ENCODE results near the gene SERINC2. TPM values are rescaled to one million over a fixed set of nuclear protein-coding genes. Genes with fewer than 3 reads are reported as not detected.

Gene SERINC2
- total and polyA plus RNA-seq, 2 experiments from 2014 or later, result 20.5 to 23.3 TPM

DNA sequence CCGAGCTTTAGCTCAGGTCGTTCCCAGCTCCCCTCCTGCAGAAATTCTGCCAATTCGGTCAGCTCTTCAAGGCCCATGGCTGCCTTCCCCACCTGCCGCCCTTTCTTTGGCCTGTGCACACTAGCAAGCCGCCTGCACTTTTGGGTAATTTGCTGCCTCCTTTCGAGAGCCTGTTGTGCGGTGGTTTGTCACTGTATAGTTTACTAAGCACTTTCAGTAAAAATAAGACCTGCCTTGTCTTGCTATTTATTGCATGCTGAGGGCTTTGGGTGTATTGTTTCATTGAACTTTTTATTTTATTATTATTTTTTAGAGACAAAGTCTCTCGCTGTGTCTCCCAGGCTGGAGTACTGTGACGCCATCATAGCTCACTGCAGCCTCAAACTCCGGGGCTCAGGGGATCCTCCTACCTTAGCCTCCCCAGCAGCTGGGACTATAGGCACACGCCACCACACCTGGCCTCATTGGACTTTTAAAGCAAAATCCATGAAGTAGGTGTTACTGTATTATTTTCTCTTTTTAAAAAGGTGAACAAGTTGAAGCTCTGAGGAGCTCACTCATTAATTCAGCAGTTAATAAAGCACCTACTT, 39.0 kb upstream of the SERINC2 start:
- no peaks in the 10 kb centered on the region for H4K20me1 ChIP-seq (replicated peaks; ENCODE audit: insufficient read depth)
- no peaks in the 10 kb centered on the region for H3K36me3 Mint-ChIP-seq (ENCODE audit: low read depth)
- DNase-seq (ENCODE audit: low spot score) (no peak), ATAC-seq (no peak)
- peak overlapping the region; percentile 99 for H3K4me2 ChIP-seq
- TF ChIP-seq, protein P1, sequence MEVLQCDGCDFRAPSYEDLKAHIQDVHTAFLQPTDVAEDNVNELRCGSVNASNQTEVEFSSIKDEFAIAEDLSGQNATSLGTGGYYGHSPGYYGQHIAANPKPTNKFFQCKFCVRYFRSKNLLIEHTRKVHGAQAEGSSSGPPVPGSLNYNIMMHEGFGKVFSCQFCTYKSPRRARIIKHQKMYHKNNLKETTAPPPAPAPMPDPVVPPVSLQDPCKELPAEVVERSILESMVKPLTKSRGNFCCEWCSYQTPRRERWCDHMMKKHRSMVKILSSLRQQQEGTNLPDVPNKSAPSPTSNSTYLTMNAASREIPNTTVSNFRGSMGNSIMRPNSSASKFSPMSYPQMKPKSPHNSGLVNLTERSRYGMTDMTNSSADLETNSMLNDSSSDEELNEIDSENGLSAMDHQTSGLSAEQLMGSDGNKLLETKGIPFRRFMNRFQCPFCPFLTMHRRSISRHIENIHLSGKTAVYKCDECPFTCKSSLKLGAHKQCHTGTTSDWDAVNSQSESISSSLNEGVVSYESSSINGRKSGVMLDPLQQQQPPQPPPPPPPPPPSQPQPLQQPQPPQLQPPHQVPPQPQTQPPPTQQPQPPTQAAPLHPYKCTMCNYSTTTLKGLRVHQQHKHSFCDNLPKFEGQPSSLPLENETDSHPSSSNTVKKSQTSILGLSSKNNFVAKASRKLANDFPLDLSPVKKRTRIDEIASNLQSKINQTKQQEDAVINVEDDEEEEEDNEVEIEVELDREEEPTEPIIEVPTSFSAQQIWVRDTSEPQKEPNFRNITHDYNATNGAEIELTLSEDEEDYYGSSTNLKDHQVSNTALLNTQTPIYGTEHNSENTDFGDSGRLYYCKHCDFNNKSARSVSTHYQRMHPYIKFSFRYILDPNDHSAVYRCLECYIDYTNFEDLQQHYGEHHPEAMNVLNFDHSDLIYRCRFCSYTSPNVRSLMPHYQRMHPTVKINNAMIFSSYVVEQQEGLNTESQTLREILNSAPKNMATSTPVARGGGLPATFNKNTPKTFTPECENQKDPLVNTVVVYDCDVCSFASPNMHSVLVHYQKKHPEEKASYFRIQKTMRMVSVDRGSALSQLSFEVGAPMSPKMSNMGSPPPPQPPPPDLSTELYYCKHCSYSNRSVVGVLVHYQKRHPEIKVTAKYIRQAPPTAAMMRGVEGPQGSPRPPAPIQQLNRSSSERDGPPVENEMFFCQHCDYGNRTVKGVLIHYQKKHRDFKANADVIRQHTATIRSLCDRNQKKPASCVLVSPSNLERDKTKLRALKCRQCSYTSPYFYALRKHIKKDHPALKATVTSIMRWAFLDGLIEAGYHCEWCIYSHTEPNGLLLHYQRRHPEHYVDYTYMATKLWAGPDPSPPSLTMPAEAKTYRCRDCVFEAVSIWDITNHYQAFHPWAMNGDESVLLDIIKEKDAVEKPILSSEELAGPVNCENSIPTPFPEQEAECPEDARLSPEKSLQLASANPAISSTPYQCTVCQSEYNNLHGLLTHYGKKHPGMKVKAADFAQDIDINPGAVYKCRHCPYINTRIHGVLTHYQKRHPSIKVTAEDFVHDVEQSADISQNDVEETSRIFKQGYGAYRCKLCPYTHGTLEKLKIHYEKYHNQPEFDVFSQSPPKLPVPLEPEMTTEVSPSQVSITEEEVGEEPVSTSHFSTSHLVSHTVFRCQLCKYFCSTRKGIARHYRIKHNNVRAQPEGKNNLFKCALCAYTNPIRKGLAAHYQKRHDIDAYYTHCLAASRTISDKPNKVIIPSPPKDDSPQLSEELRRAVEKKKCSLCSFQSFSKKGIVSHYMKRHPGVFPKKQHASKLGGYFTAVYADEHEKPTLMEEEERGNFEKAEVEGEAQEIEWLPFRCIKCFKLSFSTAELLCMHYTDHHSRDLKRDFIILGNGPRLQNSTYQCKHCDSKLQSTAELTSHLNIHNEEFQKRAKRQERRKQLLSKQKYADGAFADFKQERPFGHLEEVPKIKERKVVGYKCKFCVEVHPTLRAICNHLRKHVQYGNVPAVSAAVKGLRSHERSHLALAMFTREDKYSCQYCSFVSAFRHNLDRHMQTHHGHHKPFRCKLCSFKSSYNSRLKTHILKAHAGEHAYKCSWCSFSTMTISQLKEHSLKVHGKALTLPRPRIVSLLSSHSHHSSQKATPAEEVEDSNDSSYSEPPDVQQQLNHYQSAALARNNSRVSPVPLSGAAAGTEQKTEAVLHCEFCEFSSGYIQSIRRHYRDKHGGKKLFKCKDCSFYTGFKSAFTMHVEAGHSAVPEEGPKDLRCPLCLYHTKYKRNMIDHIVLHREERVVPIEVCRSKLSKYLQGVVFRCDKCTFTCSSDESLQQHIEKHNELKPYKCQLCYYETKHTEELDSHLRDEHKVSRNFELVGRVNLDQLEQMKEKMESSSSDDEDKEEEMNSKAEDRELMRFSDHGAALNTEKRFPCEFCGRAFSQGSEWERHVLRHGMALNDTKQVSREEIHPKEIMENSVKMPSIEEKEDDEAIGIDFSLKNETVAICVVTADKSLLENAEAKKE (CRISPR knock-in tag; IDR thresholded peaks at IDR 0.05), result no peak
- TF ChIP-seq POLR2AphosphoS5 (IDR thresholded peaks at IDR 0.05; ENCODE audit: low read depth), result no peak
- no peak for TF ChIP-seq EZH2phosphoT487 (IDR thresholded peaks at IDR 0.05; ENCODE audit: unreplicated experiment)
- TF ChIP-seq, protein P2, sequence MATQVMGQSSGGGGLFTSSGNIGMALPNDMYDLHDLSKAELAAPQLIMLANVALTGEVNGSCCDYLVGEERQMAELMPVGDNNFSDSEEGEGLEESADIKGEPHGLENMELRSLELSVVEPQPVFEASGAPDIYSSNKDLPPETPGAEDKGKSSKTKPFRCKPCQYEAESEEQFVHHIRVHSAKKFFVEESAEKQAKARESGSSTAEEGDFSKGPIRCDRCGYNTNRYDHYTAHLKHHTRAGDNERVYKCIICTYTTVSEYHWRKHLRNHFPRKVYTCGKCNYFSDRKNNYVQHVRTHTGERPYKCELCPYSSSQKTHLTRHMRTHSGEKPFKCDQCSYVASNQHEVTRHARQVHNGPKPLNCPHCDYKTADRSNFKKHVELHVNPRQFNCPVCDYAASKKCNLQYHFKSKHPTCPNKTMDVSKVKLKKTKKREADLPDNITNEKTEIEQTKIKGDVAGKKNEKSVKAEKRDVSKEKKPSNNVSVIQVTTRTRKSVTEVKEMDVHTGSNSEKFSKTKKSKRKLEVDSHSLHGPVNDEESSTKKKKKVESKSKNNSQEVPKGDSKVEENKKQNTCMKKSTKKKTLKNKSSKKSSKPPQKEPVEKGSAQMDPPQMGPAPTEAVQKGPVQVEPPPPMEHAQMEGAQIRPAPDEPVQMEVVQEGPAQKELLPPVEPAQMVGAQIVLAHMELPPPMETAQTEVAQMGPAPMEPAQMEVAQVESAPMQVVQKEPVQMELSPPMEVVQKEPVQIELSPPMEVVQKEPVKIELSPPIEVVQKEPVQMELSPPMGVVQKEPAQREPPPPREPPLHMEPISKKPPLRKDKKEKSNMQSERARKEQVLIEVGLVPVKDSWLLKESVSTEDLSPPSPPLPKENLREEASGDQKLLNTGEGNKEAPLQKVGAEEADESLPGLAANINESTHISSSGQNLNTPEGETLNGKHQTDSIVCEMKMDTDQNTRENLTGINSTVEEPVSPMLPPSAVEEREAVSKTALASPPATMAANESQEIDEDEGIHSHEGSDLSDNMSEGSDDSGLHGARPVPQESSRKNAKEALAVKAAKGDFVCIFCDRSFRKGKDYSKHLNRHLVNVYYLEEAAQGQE (IDR thresholded peaks at IDR 0.05; ENCODE audit: unreplicated experiment), result no peak
- TF ChIP-seq NANOG (IDR thresholded peaks at IDR 0.05; ENCODE audit: borderline replicate concordance), result no peak
- no peak for TF ChIP-seq EZH2 (IDR thresholded peaks at IDR 0.05; ENCODE audit: low read depth, unreplicated experiment)
- TF ChIP-seq, protein P3, sequence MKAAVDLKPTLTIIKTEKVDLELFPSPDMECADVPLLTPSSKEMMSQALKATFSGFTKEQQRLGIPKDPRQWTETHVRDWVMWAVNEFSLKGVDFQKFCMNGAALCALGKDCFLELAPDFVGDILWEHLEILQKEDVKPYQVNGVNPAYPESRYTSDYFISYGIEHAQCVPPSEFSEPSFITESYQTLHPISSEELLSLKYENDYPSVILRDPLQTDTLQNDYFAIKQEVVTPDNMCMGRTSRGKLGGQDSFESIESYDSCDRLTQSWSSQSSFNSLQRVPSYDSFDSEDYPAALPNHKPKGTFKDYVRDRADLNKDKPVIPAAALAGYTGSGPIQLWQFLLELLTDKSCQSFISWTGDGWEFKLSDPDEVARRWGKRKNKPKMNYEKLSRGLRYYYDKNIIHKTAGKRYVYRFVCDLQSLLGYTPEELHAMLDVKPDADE (IDR thresholded peaks at IDR 0.05), result no peak
- no peak for TF ChIP-seq JUNB (IDR thresholded peaks at IDR 0.05; ENCODE audit: unreplicated experiment)
- no peak for TF ChIP-seq STAT1 (IDR thresholded peaks at IDR 0.05; ENCODE audit: unreplicated experiment)
- TF ChIP-seq ZNF331 (CRISPR knock-in tag; IDR thresholded peaks at IDR 0.05; ENCODE audit: low read depth), result no peak
- no peak for TF ChIP-seq CTCF (conservative IDR thresholded peaks at IDR 0.05; ENCODE audit: low read depth in 2 of 2)
- TF ChIP-seq ZNF114 (CRISPR knock-in tag; IDR thresholded peaks at IDR 0.05), result no peak
- no peak for TF ChIP-seq CREB1 (CRISPR knock-in tag; IDR thresholded peaks at IDR 0.05; ENCODE audit: low read depth)
- H3K4me1 Mint-ChIP-seq, result peaks cover 39% of the 10 kb centered on the region
- H3K27me3 Mint-ChIP-seq (ENCODE audit: insufficient read depth, low read depth, poor library complexity), result peaks cover 9% of the 10 kb centered on the region
- H2AFZ ChIP-seq, result peak overlapping the region; percentile 91; the same call in 1 of the 2 replicates
- H3K27ac Mint-ChIP-seq, result peak overlapping the region; percentile 94
- H3K4me1 ChIP-seq (ENCODE audit: insufficient read depth), result peaks cover 35% of the 10 kb centered on the region
- H3K4me3 Mint-ChIP-seq, result peak overlapping the region; percentile 78
- H3K27me3 ChIP-seq (ENCODE audit: insufficient read depth), result no peaks in the 10 kb centered on the region
- peak overlapping the region; percentile 96 for H3K27ac ChIP-seq (ENCODE audit: low read depth)
- no peaks in the 10 kb centered on the region for H3K9me3 Mint-ChIP-seq
- H3K36me3 ChIP-seq (ENCODE audit: insufficient read depth), result no peaks in the 10 kb centered on the region
- H3K9me2 ChIP-seq (ENCODE audit: insufficient read depth), result no peaks in the 10 kb centered on the region
- peaks cover 18% of the 10 kb centered on the region; the same call in 1 of the 2 replicates for H3F3A ChIP-seq (replicated peaks; ENCODE audit: low read depth)
- no peaks in the 10 kb centered on the region for H3K79me2 ChIP-seq (replicated peaks; ENCODE audit: insufficient read depth)
- peak overlapping the region; percentile 81 for H3K4me3 ChIP-seq

All from GM23338 (cell line).